HL-60/S4 treated with phorbol 12-myristate 13-acetate at 8.2 ng/mL for 4 days and 3 days (cell line): ENCODE data around the gene WDR38.
"Not testable (repeated sequence)": the region's sequence is repeated elsewhere in the genome, so short reads cannot be mapped to it uniquely, and the experiment has no call there.

Source experiments
- in situ Hi-C: fragments of 300-500 bp; cut with MboI; formaldehyde crosslinking; loops from 2 replicates; pipeline ENCODE4 v1.15.0; 2022; ENCODE audit warnings: low sequenced_read_pairs

The WDR38 gene

DNA sequence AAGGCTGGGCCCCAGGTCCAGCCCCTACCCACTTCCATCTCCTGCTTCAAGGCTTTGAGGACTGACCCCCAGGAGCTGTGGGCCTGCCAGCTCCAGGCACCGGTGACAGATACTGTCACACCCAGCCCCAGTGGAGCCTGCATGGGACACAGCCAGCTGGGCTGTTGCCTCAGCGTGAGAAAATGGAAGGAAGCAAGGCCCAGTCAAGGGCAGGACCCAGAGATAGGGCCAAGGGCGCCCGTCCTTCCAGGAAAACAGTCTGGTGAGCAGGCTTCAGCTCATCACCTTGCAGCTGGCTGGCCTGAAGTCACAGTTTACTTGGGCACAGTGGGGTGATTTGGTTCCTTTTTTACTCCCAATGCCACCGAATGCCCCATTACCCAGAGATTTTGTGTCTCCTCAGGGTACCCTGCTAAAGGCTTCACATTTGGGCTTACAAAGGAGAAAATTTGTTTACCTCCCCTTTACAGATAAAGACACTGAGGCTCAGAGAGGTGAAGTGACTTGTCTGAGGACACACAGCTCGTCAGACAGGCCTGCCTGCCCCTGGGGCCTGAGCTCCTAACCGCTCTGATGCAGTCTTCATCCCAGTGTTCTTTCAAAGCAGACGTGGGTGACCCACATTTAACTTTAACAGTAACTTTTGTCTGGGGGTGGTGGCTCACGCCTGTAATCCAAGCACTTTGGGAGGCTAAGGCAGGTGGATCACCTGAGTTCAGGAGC is 21.5 kb upstream of the WDR38 start:
- in situ Hi-C loops: no loop called here

DNA sequence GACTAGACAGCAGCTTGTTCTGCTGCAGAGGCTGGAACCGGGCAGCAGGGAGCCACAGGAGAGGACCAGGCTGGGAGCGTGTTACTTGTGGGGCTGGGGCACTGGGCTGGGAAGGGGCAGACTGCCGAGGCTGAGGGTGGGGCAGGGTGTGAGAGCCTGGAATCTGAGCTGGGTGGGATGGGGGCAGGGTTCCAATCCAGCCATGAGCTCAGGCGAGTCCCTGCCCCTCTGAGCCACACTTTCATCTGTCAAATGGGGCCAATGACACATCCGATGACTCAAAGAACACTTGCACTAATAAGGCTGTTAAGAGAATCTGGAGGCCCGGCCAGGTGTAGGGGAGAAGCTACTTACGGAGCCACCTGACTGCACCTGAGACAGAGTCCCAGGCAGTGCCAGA is 18.7 kb upstream of the WDR38 start:
- in situ Hi-C loops: no loop called here

- in situ Hi-C loops: no loop called here
Observed at GRCh38 chr9:124835026-124835557, 18.2 kb upstream of the WDR38 start.

DNA sequence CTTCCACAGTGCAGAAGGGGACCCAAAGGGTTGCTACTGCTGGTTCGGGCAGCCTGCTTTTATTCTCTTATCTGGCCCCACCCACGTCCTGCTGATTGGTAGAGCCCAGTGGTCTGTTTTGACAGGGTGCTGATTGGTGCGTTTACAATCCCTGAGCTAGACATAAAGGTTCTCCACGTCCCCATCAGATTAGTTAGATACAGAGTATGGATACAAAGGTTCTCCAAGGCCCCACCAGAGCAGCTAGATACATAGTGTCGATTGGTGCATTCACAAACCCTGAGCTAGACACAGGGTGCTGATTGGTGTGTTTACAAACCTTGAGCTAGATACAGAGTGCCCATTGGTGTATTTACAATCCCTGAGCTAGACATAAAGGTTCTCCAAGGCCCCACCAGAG is 15.1 kb upstream of the WDR38 start:
- in situ Hi-C loops: not testable (repeated sequence)

- in situ Hi-C loops: not testable (repeated sequence)
Observed at GRCh38 chr9:124838567-124839275, 14.5 kb upstream of the WDR38 start.

GRCh38 chr9:124839612-124840299 is 13.5 kb upstream of the WDR38 start:
- in situ Hi-C loops: no loop called here

DNA sequence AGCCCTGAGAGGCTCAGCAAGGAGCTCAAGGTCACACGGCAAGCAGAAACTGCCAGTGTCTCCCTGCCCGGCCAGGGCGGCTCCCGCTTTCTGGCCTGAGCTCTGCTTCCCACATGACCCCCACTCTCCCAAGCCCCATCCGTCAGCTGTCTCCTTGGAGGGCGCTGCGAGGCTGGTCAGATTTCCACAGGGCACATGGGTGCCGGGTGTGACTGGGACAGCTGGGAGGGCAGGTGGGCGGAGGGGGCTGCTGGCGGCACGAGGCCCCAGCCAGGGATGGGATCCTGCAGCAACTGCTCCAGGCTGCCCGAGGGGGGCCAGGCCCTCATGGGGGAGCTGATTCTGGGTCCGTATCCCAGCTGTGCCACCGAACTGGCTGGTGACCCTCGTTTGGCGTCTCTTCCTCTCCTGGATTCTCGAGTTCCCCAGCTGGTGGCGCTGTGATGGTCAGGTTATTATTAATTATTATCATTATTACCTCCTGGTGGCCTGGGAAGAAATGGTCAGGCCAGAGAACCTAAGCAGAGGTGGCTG is 12.9 kb upstream of the WDR38 start:
- in situ Hi-C loops: no loop called here

DNA sequence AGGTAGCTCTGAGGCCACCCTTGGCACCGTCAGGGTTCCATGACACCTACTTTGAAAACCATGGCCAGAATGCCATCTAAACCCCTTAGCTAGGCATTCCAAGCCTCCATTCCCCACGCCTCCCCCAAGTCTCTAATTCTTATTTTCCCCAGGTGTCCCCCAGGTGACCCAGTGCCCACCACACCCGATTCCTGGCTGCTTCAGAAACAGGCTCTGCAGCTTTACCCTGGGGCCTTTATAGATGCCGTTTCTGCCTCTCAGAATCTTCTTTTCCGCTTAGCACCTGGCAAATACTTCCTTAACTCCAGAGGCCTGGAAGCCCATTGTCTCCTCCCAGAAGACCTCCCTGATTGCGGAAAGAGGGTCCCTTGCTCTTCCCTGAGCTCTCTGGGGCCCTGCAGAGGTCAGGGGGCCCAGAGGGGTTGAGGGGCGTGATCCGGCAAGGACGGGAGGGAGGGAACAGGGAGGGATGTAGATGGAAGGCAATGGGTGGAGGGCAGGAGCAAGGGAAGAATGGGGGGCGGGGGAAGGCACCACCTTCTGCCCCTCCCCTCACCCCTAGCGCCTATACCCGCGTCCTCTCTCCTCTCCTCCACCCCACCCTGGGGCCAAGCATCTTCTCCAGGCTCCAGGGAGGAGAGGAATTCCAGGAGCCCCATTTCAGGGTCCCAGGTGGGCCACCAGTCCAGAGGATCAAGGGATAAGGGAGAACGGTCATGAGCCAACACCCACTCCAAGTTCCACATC is 12.0 kb upstream of the WDR38 start:
- in situ Hi-C loops: no loop called here

- in situ Hi-C loops: no loop called here
Observed at GRCh38 chr9:124843456-124844034, 9.7 kb upstream of the WDR38 start.

DNA sequence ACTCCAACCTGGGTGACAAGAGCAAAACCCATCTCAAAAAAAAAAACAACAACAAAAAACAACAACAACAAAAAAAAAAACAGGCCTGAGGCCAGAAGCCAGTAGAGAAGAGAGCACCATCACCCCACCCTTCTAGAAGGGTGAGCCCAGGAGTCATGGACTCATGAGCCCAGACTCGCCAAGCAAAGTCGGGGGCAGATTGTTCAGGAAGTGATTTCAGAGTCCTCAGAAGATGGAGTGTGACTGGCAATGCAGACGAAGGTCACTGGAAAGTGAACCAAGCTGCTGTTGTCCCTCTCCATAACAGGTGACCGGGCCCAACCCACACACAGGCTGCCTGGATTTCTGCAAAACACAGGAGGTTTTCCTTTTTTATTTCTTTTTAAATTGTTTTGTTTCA is 9.0 kb upstream of the WDR38 start:
- in situ Hi-C loops: no loop called here

- in situ Hi-C loops: loop anchor here (5.0 kb wide), 1 partner anchor 74 kb away; the partner anchor contains the start of gene NR6A1
Observed at GRCh38 chr9:124846467-124846866, 6.8 kb upstream of the WDR38 start.

GRCh38 chr9:124846969-124847368 is 6.3 kb upstream of the WDR38 start:
- in situ Hi-C loops: loop anchor here (5.0 kb wide), 1 partner anchor 75 kb away; the partner anchor contains the start of gene NR6A1

DNA sequence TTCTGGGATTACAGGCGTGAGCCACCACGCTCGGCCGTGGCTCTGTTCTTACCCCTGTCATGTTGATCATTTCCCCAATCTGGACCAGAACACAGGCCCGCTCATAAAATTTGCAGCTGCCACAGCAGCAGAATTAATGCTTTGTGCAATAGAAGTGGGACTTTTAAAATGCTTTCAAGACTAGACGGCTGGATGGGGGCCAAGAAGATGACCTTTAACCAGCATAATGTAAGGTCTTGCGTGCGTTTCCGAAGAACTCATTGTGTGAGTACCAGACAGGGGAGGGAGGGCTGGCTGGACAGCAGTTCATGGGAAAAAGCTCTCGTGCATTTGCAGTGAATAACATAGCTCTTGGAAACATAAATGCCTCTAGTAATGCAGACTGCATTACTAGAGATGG is 3.5 kb upstream of the WDR38 start:
- in situ Hi-C loops: loop anchor here (5.0 kb wide), 1 partner anchor 78 kb away; the partner anchor contains the start of gene NR6A1

DNA sequence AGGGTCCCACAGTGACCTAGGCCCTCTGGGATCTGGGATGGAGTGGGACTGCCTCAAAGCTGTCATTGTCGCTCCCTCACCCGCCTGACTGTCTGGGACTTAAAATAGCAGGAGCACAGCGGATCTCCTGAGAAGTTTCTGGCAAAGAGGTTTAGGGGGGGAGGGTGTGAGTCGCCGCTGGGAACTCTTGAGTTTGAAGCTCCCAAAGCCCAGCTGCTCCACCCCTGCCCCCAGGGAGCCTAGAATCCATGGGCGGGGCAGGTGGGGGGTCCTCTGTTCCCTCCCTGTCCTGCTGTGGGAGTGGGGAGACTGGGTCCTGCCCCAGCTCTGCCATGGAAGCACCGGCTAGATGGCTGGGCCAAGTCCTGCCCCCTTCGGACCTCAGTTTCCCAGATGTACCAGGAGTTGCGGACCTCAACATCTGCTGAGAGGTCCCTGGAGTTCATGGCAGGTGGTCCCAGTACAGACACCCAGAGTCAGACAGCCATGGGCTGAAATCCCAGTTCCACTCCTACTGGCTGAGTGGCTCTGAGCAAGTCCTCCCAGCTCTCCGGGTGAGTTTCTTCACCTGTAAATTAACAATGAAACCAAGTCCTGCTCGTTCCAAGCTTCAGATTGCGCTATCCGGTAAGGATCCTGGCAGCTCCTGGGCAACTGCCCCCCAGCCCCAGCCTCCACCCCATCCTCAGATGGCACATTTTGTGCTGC is 985 bp upstream of the WDR38 start:
- in situ Hi-C loops: no loop called here

- in situ Hi-C loops: no loop called here
Observed at GRCh38 chr9:124853605-124854143, 414 bp downstream of the WDR38 start.

DNA sequence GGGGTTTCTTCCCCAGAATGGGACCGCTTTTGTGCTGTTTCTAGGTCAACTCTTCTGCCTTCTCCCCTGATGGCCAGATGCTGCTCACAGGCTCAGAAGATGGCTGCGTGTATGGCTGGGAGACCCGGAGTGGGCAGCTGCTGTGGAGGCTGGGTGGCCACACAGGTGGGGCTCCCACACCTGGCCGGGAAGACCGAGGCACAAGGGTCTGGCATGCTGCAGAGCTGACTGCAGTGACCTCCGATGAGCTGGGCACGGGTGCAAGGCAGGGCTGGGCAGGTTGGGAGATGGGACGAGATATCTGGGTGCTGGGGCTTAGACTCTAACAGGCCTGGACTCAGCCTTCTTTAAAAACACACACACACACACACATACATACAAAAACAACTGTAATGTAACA is 901 bp downstream of the WDR38 start:
- in situ Hi-C loops: no loop called here

DNA sequence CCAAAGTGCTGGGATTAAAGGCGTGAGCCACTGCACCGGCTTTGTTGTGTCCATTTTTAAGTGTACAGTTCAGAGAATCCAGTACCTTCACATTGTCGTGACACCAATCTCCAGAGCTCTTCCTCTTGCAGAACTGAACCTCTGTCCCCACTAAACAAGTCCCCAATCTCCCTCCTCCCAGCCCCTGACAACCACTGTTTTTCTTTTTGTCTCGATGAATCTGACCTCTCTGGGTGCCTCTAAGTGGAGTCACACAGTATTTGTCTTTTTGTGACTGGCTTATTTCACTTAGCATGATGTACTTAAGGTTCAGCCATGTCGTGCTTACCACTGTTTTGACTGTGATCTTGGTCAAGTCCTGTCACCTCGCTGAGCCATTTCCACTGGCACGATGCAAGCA is 1.6 kb downstream of the WDR38 start:
- in situ Hi-C loops: no loop called here

- in situ Hi-C loops: no loop called here
Observed at GRCh38 chr9:124855566-124855943, 2.3 kb downstream of the WDR38 start.
